ENCODE data around the gene KRT28.
"Not testable (repeated sequence)": the region's sequence is repeated elsewhere in the genome, so short reads cannot be mapped to it uniquely, and the experiment has no call there.

Gene KRT28

GRCh38 chr17:40777459-40777858 is 22.3 kb downstream of the KRT28 start:
- no peak for FAIRE-seq

- FAIRE-seq, result no peak
These were observed 23.8 kb downstream of the KRT28 start for GRCh38 chr17:40775945-40776344.

GRCh38 chr17:40772101-40772500 is 27.7 kb downstream of the KRT28 start, which contains the start of gene KRT26:
KRT26 (minus strand) TSS chr17:40772201; CDS start chr17:40772113, 88 bp downstream.
- no peak for FAIRE-seq

- FAIRE-seq, result no peak
These were observed 34.1 kb downstream of the KRT28 start for GRCh38 chr17:40765657-40766056.

GRCh38 chr17:40763752-40764151 is 36.0 kb downstream of the KRT28 start:
- no peak for FAIRE-seq

- FAIRE-seq, result no peak
These were observed 39.4 kb downstream of the KRT28 start for GRCh38 chr17:40760105-40761016.

- no peak for FAIRE-seq
These were observed 44.5 kb downstream of the KRT28 start, which contains the start of gene KRT25 for GRCh38 chr17:40755231-40755630. KRT25 (minus strand) TSS chr17:40755331; CDS start chr17:40755271, 60 bp downstream.

- no peak for FAIRE-seq
These were observed 46.0 kb downstream of the KRT28 start for GRCh38 chr17:40753804-40754203.

GRCh38 chr17:40751065-40751464 is 48.7 kb downstream of the KRT28 start:
- FAIRE-seq, result no peak

GRCh38 chr17:40750391-40750790 is 49.4 kb downstream of the KRT28 start:
- FAIRE-seq, result no peak

GRCh38 chr17:40748666-40749065 is 51.1 kb downstream of the KRT28 start:
- not testable (repeated sequence) for FAIRE-seq

Data from G401.6 (cell line).